Glomerular endothelial cell (primary cell): ENCODE measurements around the gene HEPH. TPM values are rescaled to one million over a fixed set of nuclear protein-coding genes. Genes with fewer than 3 reads are reported as not detected.
"Not testable (repeated sequence)": the region's sequence is repeated elsewhere in the genome, so short reads cannot be mapped to it uniquely, and the experiment has no call there.

Experiments used
- DNase-seq: peaks from one replicate; pipeline ENCODE4 v3.0.0-alpha.2; 2011; ENCODE audit warnings: low read depth, low spot score; ENCODE audit errors: extremely low read depth
- total RNA-seq: library from RNA; depleted of rRNA; stranded (reverse); fragments of >200 nt; gene quantifications from 2 replicates; pipeline ENCODE4 v1.2.3, GENCODE V29; 2015

Gene HEPH, protein sequence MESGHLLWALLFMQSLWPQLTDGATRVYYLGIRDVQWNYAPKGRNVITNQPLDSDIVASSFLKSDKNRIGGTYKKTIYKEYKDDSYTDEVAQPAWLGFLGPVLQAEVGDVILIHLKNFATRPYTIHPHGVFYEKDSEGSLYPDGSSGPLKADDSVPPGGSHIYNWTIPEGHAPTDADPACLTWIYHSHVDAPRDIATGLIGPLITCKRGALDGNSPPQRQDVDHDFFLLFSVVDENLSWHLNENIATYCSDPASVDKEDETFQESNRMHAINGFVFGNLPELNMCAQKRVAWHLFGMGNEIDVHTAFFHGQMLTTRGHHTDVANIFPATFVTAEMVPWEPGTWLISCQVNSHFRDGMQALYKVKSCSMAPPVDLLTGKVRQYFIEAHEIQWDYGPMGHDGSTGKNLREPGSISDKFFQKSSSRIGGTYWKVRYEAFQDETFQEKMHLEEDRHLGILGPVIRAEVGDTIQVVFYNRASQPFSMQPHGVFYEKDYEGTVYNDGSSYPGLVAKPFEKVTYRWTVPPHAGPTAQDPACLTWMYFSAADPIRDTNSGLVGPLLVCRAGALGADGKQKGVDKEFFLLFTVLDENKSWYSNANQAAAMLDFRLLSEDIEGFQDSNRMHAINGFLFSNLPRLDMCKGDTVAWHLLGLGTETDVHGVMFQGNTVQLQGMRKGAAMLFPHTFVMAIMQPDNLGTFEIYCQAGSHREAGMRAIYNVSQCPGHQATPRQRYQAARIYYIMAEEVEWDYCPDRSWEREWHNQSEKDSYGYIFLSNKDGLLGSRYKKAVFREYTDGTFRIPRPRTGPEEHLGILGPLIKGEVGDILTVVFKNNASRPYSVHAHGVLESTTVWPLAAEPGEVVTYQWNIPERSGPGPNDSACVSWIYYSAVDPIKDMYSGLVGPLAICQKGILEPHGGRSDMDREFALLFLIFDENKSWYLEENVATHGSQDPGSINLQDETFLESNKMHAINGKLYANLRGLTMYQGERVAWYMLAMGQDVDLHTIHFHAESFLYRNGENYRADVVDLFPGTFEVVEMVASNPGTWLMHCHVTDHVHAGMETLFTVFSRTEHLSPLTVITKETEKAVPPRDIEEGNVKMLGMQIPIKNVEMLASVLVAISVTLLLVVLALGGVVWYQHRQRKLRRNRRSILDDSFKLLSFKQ
- 2.9 and 6.5 TPM in 2 replicates for total RNA-seq

DNA sequence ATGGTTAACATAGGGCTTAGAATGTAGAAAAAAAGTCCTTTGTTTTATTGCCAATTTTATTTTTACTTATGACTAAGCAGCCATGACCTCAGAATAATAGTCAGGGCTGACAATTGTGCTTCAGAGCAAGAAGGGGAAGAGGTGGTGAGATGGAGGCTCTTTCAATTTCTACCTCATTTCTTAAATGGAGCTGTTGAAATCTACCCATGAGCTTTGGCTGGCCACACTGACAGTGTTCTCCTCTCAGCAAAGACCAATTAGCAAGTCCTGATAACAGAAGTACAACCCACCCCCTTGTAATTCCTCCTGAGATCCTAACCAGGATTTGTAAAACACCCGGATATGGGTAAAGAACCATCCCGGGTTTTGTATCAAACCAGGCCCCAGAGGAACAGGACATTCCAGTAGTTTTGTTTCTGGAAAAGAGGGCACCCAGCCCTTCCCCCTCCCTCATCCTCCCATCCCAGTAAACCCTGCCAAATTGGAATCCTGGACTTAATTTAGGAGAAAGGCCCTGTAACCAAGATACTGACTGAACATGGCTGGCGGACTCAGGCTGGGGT, at the start of gene HEPH:
Gene HEPH (plus strand): TSS at position 399 of the 563 bp plus-strand sequence. CDS start 6,324 bp downstream, outside the sequence.
- no peak for DNase-seq

DNA sequence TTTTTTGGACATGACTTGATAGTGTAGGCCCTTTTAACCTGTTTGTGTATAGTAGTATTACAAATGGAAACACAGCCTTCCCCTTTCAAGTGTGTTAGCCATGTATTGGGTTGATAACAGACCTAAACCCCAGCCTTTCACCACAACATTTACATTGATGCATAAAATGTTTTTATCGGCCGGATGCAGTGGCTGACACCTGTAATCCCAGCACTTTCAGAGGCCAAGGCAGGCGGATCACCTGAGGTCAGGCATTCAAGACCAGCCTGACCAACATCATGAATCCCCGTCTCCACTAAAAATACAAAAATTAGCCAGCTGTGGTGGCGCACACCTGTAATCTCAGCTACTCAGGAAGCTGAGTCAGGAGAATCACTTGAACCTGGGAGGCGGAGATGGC, 45.3 kb upstream of the HEPH start:
- not testable (repeated sequence) for DNase-seq

DNA sequence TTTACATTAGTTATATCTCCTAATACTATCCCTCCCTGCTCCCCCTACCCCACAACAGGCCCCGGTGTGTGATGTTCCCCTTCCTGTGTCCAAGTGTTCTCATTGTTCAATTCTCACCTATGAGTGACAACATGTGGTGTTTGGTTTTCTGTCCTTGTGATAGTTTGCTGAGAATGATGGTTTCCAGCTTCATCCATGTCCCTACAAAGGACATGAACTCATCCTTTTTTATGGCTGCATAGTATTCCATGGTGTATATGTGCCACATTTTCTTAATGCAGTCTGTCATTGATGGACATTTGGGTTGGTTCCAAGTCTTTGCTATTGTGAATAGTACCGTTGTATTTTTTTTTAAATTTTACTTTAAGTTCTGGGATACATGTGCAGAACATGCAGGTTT, 42.7 kb upstream of the HEPH start:
- DNase-seq, result not testable (repeated sequence)

DNA sequence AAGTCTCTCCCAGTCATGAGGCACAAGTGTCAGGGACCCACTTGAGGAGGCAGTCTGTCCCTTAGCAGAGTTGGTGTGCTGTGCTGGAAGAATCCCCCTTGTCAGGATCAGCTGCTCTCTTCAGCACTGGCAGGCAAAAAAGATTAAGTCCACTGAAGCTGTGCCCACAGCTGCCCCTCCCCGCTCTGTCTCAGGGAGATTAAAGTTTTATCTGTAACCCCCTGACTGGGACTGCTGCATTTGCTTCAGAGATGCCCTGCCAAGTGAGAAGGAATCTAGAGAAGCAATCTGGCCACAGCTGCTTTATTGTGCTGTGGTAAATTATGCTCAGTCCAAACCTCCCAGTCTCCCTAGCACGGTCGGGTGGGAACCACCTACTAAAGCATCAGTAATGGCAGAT, 37.4 kb upstream of the HEPH start:
- no peak for DNase-seq

DNA sequence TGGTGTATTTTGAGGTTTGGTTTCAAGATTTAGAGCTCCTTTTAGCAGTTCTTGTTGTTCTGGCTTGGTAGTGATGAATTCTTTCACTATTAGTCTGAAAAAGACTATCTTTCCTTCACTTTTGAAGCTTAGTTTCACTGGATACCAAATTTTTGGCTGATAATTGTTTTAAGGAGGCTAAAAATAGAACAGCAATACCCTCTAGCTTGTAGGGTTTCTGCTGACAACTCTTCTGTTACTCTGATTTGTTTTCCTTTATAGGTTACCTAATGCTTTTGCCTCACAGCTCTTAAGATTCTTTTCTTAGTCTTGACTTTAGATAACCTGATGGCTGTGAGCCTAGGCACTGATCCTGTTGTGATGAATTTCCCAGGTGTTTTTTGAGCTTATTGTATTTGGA, 33.6 kb upstream of the HEPH start:
- DNase-seq, result no peak

DNA sequence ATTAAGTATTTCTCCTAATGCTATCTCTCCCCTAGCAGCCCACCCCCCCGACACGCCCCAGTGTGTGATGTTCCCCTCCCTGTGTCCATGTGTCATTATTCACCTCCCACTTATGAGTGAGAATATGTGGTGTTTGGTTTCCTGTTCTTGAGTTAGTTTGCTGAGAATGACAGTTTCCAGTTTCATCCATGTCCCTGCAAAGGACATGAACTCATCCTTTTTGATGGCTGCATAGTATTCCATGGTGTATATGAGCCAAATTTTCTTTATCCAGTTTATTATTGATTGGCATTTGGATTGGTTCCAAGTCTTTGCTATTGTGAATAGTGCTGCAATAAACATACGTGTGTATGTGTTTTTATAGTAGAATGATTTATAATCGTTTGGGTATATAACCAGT, 28.8 kb upstream of the HEPH start:
- not testable (repeated sequence) for DNase-seq

- no peak for DNase-seq
Observed at GRCh38 chrX:66142351-66142750, 21.7 kb upstream of the HEPH start.

GRCh38 chrX:66144258-66144657, 19.8 kb upstream of the HEPH start:
- no peak for DNase-seq

DNA sequence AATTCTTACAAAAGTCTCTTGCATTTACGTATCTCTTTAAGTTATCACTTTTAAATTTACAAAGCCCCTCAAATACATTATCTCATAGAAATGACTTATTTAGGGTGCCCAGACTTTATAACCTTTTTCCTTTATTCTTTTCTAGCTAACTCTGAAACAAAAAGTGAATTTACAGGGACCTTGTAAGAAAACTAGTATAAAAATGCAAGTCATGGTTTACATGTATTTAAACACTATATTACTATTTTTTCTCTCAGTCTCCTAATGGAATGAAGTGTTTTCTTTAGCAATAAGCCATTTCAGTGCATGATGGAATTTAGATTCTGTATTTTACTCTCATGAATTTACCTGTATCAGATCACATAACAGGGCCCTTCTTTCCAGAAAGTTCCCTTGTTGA, 14.5 kb upstream of the HEPH start:
- DNase-seq, result no peak

GRCh38 chrX:66150163-66150562, 13.9 kb upstream of the HEPH start:
- DNase-seq, result no peak

DNA sequence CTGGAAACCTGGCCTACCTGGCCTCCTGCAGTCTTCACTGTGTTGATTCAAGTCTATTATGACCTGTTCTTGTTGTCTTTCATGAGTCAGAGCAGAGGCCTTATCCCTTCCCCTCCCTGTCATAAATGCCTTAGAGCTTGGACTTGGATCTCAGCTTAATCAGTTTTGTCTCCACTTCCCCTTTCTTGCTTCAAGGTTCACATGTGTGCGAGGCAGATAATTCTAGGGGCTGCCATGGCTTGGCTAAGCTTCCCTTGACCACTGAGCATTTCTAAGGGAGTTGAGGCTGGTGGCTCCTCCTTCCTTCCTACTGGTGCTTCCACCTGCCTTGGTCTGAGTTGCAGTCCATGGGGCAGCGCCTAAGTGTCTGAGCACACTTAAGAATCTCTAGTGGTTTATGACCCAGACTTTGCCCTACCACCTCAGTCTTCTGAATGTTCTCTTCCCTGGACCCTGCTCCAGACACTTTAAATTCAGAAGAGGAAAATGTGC, 1.7 kb upstream of the HEPH start:
- DNase-seq, result no peak

GRCh38 chrX:66163447-66163846, 600 bp upstream of the HEPH start:
- no peak for DNase-seq

- no peak for DNase-seq
Observed at GRCh38 chrX:66164470-66164869, 423 bp downstream of the HEPH start.

DNA sequence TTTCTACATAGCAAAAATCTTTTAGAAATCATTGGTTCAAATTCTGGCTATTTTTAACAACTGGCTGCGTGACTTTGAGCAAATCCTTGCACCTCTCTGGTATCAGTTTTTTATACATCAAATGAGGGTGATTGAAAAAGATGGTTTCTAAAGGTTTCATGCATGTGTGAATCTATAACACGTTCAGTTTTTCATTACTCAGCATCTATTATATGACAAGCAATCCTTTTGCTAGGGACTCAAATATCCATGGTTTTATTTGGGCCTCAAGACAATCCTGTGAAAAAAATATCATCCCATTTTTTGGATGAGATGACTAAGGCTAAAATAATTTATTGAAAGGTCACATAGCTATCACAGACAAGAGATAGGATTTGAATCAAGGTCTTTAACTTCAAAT, 884 bp downstream of the HEPH start:
- no peak for DNase-seq

GRCh38 chrX:66166671-66167070, 2.6 kb downstream of the HEPH start:
- DNase-seq, result no peak

- no peak for DNase-seq
Observed at GRCh38 chrX:66167431-66167830, 3.4 kb downstream of the HEPH start.

- no peak for DNase-seq
Observed at GRCh38 chrX:66176134-66176533, 12.1 kb downstream of the HEPH start.

DNA sequence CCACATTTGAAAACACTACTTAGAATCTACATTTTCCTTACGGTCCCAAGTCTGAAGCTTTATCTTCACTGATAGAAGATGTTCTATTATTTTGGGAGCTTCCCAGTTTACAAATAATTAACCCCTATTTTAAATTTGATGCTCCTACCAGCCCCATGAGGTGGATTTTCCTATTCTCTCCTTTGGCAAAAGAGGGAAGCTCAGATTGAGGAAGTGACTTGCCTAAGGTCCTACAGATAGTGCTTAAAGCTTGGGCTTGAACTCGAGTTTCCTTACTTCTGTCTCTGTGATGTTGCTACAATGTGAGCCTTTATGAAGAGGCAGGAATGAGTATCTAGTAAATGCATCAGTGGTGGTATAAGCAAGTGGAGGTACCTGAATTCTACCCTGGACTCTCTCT, 27.5 kb downstream of the HEPH start:
- DNase-seq, result no peak

GRCh38 chrX:66193821-66194220, 29.8 kb downstream of the HEPH start:
- no peak for DNase-seq

DNA sequence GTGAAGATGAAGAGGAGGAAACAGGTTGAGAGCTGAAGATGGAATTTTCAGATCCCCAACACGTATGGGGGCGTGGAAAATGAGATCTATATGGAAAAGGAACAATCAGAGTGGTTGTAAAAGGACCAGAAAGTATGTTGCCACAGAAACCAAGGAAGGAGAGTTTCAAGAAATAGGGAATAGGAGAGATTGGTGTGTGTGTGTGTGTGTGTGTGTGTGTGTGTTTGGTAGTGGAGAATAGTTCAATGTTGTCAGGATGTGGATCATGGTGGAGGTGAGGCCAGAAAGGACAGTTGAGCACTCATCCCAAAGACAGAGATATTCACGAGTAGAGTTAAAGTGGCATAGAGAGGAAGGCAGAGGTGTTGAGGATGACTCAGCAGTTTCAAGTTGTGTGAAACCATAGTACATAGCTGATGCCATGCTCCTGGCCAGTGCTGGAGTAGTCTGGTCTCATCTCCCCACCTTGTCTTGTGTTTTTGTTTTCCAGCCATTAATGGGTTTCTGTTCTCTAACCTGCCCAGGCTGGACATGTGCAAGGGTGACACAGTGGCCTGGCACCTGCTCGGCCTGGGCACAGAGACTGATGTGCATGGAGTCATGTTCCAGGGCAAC, 36.1 kb downstream of the HEPH start:
- no peak for DNase-seq
